K562 (cell line): ENCODE results near the gene HIPK2. TPM values are rescaled to one million over a fixed set of nuclear protein-coding genes. Genes with fewer than 3 reads are reported as not detected.

Experiments used
- ARNT ChIP-seq, 2 experiments: fragments of 450-650 bp; IDR thresholded peaks; 2 replicates each; pipeline ENCODE4 v1.6.1; 2016; ENCODE audit warnings: mild to moderate bottlenecking in 1 of 2
- CHD4 ChIP-seq: fragments of 200-600 bp; sonication (generic); IDR thresholded peaks from 3 replicates; pipeline ENCODE4 v1.6.1; 2012; ENCODE audit warnings: low read depth, mild to moderate bottlenecking, mixed read lengths, low read length, inconsistent platforms; ENCODE audit not compliant: insufficient read depth, insufficient replicate concordance, poor library complexity, severe bottlenecking
- CREB3 ChIP-seq: fragments of 450-650 bp; conservative IDR thresholded peaks from 2 replicates; pipeline ENCODE4 v1.6.1; 2016; ENCODE audit warnings: missing genetic modification characterization, low read depth, mild to moderate bottlenecking, missing compliant biosample characterization, moderate library complexity
- CUX1 ChIP-seq: fragments of 200-800 bp; sonication (Bioruptor generic); IDR thresholded peaks from 2 replicates; pipeline ENCODE4 v1.6.1; 2016; ENCODE audit warnings: missing genetic modification characterization, missing compliant biosample characterization
- ELF4 ChIP-seq: fragments of 450-650 bp; formaldehyde crosslinking; IDR thresholded peaks from 2 replicates; pipeline ENCODE4 v1.4.0; 2022; ENCODE audit warnings: missing genetic modification characterization
- FOXK2 ChIP-seq, 2 experiments: fragments of 450-650 bp; IDR thresholded peaks in 1 of 2; conservative IDR thresholded peaks in 1 of 2; 2 replicates each; pipeline ENCODE4 v1.6.1; 2016; ENCODE audit warnings: low read depth in 2 of 2, mild to moderate bottlenecking in 1 of 2
- GATAD2A ChIP-seq: fragments of 450-650 bp; IDR thresholded peaks from 2 replicates; pipeline ENCODE4 v1.6.1; 2017
- HMGN3 ChIP-seq: IDR thresholded peaks from 2 replicates; pipeline ENCODE4 v1.6.1; 2011; ENCODE audit warnings: borderline replicate concordance, low read depth, mild to moderate bottlenecking, mixed read lengths, low read length; ENCODE audit not compliant: insufficient read length; ENCODE audit errors: extremely low read depth
- JUND ChIP-seq, 2 experiments: IDR thresholded peaks; 2 replicates in 1 of 2; 3 replicates in 1 of 2; pipeline ENCODE4 v1.6.1; 2011; ENCODE audit warnings: borderline replicate concordance in 2 of 2, low read depth in 2 of 2, low read length in 2 of 2, improper control_type of control experiment in 1 of 2, missing biosample characterization in 1 of 2, missing genetic modification characterization in 1 of 2, missing genetic modification reagents in 1 of 2
- LEF1 ChIP-seq: fragments of 450-650 bp; IDR thresholded peaks from 2 replicates; pipeline ENCODE4 v1.6.1; 2016; ENCODE audit warnings: mild to moderate bottlenecking
- MBD2 ChIP-seq: sonication (generic); IDR thresholded peaks from 2 replicates; pipeline ENCODE4 v1.6.1; 2016; ENCODE audit warnings: low read depth, borderline replicate concordance
- NCOR1 ChIP-seq: fragments of 450-650 bp; IDR thresholded peaks from 2 replicates; pipeline ENCODE4 v1.6.1; 2016; ENCODE audit warnings: mild to moderate bottlenecking, moderate library complexity
- NFATC3 ChIP-seq: fragments of 450-650 bp; IDR thresholded peaks from 2 replicates; pipeline ENCODE4 v1.6.1; 2017; ENCODE audit warnings: mild to moderate bottlenecking
- TOE1 ChIP-seq, 2 experiments: fragments of 450-650 bp in 1 of 2; sonication (generic) in 1 of 2; formaldehyde crosslinking in 1 of 2; IDR thresholded peaks; 2 replicates each; pipeline versions ENCODE4 v1.7.1 to v1.8.0; 2016 to 2022; ENCODE audit warnings: borderline replicate concordance in 2 of 2, mild to moderate bottlenecking in 2 of 2, antibody characterized with exemption in 1 of 2, inconsistent platforms in 1 of 2, low read depth in 1 of 2, missing genetic modification reagents in 1 of 2, moderate library complexity in 1 of 2
- TRIM24 ChIP-seq, 2 experiments: fragments of 450-650 bp; IDR thresholded peaks; 2 replicates each; pipeline ENCODE4 v1.6.1; 2016
- ZSCAN29 ChIP-seq: fragments of 450-650 bp; IDR thresholded peaks from 2 replicates; pipeline ENCODE4 v1.6.1; 2017
- polyA plus RNA-seq, 8 experiments: library from polyadenylated mRNA; depleted of rRNA in 4 of 8; stranded (reverse) in 5 of 8; unstranded in 3 of 8; fragments of >200 nt; fragmentation: Nextera tagmentation in 2 of 8; fragmentation: Illumina TruSeq in 1 of 8; extraction: Ambion mirVana in 2 of 8; extraction: Trizol in 1 of 8; gene quantifications; 2 replicates each; pipeline versions ENCODE4 v1.2.1 to v1.2.3, GENCODE V29; 2011 to 2014; ENCODE audit warnings: inconsistent platforms in 1 of 8, missing spikeins in 1 of 8
- total RNA-seq, 7 experiments: library from RNA; depleted of rRNA in 6 of 7; stranded (reverse); fragments of >200 nt in 6 of 7; fragmentation: Illumina TruSeq in 2 of 7; extraction: Trizol in 2 of 7; gene quantifications; 2 replicates each; pipeline versions ENCODE4 v1.2.1 to v1.2.3, GENCODE V29; 2011 to 2021; ENCODE audit warnings: low replicate concordance in 1 of 7
- TF ChIP-seq, protein P1 (sequence below): fragments of 450-650 bp; IDR thresholded peaks from 2 replicates; pipeline ENCODE4 v1.6.1; 2017; ENCODE audit warnings: antibody characterized with exemption

HIPK2 gene
- total and polyA plus RNA-seq, 9 of the 15 experiments (the other 6 are each of a cell fraction or from before 2014, with no cell fraction given), result 0.69 to 19.8 (median 5.1) TPM

DNA sequence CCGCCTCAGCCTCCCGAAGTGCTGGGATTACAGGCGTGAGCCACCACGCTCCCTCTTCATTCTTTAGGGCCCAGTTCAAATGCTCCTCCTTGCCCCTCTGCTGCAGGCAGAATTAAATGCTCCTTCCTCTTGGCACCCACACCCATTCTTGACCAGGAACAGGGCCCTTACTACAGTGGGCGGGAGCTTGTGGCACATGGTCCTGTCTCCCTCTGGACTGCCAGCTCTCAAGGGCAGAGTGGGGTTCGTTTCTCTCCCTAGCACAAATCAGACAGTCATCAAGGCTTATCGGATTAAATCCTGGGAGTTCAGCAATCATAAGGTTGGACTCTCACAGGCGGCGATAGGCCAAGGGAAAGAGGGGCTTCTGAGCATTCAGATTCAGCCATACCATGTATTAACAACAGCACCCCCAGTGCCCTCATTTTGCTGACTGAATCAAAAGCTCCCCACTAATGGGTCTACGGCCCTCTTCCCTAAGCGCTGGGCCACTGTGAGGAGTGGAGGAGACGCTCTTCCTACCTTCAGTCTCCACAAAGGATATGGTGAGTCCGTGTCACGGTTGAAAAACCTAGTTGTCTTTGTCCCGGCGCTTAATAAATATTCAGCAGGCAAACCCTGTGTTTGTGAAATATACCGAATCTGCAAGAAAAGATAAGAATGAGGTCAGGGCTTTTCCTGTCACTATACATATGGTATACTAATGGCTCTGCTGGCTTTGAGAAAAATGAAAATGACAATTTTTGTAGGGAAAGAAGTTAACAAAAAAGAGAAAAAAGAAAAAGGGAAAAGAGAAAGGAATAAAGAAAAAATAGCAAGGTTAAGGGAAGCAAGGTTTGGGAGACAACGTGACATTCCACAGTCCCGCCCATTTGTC is 146.9 kb downstream of the HIPK2 start (continued):
- TF ChIP-seq JUND (IDR thresholded peaks at IDR 0.05; ENCODE audit: borderline replicate concordance, low read depth, low read length) (peak; percentile 63; the same call in 1 of the 2 replicates), JUND (tag; IDR thresholded peaks at IDR 0.05; ENCODE audit: borderline replicate concordance, low read depth, low read length) (peak; percentile 30; the same call in 1 of the 3 replicates), NFATC3 (0 out of 2 replicates have a peak, but pooled peaks have one; percentile 25), CUX1 (CRISPR knock-in tag) (peak; percentile 80), LEF1 (peak; percentile 61; the same call in 1 of the 2 replicates), NCOR1 (peak; percentile 66), HMGN3 (no peak), TRIM24 (IDR thresholded peaks at IDR 0.05) (peak; percentile 67 to 70), GATAD2A (no peak), FOXK2 (conservative IDR thresholded peaks at IDR 0.05 in 1 of 2, IDR thresholded peaks at IDR 0.05 in 1 of 2; ENCODE audit: low read depth in 2 of 2) (peak in 1 of 2 experiments; percentile 27; a peak in 1 of 4 replicates), ZSCAN29 (0 out of 2 replicates have a peak, but pooled peaks have one; percentile 37), TOE1 (IDR thresholded peaks at IDR 0.05; ENCODE audit: borderline replicate concordance) (peak; percentile 43; the same call in 1 of the 2 replicates), TOE1 (CRISPR knock-in tag; IDR thresholded peaks at IDR 0.05; ENCODE audit: borderline replicate concordance, low read depth) (no peak), ARNT (IDR thresholded peaks at IDR 0.05) (peak in 1 of 2 experiments; percentile 79; a peak in 2 of 4 replicates), ELF4 (CRISPR knock-in tag) (peak; percentile 27; the same call in 1 of the 2 replicates), MBD2 (0 out of 2 replicates have a peak, but pooled peaks have one; percentile 26), CHD4 (no peak), CREB3 (0 out of 2 replicates have a peak, but pooled peaks have one; percentile 26)
- TF ChIP-seq, protein P1, sequence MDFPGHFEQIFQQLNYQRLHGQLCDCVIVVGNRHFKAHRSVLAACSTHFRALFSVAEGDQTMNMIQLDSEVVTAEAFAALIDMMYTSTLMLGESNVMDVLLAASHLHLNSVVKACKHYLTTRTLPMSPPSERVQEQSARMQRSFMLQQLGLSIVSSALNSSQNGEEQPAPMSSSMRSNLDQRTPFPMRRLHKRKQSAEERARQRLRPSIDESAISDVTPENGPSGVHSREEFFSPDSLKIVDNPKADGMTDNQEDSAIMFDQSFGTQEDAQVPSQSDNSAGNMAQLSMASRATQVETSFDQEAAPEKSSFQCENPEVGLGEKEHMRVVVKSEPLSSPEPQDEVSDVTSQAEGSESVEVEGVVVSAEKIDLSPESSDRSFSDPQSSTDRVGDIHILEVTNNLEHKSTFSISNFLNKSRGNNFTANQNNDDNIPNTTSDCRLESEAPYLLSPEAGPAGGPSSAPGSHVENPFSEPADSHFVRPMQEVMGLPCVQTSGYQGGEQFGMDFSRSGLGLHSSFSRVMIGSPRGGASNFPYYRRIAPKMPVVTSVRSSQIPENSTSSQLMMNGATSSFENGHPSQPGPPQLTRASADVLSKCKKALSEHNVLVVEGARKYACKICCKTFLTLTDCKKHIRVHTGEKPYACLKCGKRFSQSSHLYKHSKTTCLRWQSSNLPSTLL, result 0 out of 2 replicates have a peak, but pooled peaks have one; percentile 36
